GM19467 (cell line): ENCODE measurements around the gene GADD45GIP1.

Source experiments
- ATAC-seq: cut with Tn5 transposase; IDR thresholded peaks from one replicate; pipeline ENCODE4 v1.9.1; 2021; ENCODE audit warnings: mild to moderate bottlenecking, moderate library complexity; ENCODE audit not compliant: unreplicated experiment

The GADD45GIP1 gene

DNA sequence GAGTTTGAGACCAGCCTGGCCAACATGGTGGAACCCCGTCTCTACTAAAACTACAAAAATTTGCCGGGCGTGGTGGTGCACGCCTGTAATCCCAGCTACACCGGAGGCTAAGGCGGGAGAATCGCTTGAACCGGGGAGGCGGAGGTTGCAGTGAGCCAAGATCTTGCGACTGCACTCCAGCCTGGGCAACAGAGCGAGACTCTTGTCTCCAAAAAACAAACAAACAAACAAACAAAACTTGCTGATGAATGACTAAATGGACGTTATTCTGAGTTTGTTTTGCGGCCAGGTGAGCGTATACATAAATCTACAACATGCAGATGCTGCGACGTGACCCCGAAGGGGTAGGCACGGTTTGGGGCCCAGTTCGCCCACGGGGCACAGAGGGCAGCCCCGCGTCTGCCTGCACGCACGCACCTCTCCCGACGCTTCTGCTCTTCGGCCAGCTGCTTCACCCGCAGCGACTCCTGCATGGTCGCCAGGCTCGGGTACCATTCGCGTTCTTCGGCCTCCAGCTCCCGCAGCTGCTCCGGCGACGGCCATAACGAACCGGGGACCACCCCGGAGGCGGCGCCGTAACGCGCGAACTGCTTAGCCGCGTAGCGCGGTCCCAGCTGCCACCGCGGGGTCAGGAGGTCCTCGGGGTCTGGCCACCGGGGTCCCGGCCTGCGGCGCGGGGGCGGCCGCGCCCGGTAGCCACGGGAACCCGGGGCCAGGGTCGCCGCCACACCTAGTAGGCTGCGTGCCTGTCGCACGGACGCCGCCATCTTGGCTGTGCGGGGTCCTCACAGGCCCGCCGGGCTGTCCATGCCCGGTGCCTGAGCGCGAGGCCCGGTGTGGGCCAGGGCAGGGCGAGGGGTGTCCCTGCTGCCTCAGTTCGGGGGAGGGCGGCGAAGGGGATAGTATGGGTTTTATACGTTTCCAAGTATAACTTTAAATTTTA is at the start of gene GADD45GIP1:
GADD45GIP1 (minus strand) TSS at position 778 of the 943 bp plus-strand sequence; CDS start at position 767, 11 bp downstream.
- peak; percentile 68 for ATAC-seq

DNA sequence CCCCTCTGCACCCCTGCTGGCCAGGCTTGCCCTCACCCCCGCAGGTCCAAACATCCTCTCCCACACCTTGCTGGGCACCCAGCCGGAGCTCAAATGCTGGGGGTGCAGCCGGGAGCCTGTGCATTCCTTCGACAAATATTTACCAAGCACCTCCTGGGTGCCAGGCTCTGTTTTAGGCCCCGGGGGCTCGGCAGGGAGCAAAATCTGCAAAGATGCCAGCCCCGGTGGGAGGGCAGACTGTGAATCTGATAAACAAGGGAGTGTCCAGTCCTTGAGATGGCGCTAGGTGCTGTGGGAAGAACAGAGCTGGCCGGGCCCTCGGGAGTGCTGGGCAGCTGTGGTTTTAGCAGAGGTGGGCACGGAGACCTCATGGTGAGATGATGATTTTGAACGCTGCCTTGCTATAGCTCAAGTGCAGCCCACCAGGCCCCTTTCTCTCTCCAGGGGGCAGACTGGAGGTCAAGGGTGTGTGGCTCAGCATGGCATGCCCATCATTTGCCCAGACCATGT is 48.9 kb upstream of the GADD45GIP1 start:
- no peak for ATAC-seq

DNA sequence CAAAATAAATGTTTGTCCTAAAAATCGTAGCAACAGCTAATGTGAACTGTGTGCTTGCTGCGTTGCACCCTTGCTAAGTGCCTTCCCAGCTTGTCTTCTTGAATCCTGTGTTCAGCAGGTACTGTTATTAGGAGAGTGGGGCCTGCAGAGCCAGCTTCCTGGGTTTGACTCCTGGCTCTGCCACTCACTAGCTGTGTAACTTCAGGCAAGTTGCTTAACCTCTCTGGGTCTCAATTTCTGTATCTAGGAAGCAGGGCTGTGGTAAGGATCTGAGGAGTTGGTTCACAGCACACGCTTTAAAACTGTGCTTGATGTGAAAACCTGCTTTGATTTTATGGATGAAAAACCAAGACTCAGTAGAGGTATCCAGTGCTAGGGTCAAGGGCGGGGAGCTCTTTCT is 48.2 kb upstream of the GADD45GIP1 start:
- no peak for ATAC-seq

DNA sequence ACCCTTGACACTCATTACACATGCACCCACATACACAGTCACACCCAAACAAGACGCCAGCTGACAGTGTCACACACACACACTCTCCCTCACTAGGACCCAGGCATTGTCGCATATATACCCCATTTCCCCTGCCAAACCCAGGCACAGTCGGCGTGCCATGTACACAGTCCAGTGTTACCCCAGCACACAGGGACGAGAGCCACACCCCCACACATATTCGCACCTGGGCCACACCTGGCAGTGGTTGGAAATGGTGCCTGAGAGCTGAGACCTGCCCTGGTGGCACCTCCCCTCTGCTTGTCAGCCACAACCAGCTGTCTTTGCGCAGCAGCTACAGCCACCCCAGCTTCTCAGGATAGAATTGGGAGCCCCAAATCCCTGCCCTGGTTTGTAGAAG is 47.2 kb upstream of the GADD45GIP1 start:
- ATAC-seq = no peak

DNA sequence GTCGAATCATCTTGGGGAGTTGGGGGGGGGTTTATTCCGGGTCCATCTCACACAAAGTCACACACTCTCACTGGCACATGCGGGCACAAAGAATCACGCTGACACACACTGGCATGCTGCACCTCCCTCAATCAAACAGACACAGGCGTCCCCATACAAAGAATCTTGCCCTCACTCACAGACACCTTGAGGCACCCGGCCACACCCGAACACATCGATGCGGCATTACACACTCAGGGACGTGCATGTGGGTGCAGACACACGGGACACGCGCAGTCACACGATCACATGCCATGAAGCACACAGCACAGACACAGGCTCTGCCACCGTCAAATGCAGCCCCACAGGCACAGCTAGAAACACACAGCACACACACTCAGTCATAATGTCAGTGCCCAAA is 46.1 kb upstream of the GADD45GIP1 start:
- ATAC-seq = no peak

DNA sequence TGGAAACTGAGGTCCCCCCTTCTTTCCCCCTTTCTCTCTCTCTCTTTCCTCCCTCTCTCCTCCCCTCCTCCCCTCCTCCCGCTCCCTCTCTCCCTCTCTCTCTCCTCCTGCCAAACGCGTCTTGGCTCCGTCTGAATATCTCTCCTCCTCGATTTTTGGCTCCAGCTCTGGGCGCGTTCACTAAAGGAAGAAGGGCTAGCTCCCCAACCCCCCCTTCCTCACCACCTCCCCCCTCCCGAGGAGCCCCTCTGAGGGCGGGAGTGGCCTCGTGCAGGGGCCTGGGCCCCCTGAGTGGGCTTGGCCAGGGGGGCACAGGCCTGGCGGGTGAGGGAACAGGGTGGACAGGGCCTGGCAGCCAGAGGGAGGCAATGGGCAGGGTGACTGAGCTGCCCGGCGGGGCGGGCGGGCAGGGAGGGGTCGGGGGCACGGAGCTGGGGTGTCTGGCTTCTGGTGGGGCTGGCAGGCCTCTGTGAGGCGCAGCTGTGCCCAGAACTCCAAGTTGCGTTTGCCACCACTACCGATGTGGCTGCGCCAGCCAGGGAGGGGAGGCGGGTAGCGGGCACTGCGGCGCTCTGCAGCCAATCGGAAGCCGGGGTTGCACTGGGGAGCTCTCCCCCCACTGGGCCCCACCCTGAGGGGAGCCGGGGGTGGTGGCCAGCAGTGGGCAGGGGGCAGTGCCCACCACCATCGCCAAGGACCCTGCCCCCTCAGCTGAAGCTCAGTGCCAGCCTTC is 45.3 kb upstream of the GADD45GIP1 start:
- ATAC-seq = no peak

DNA sequence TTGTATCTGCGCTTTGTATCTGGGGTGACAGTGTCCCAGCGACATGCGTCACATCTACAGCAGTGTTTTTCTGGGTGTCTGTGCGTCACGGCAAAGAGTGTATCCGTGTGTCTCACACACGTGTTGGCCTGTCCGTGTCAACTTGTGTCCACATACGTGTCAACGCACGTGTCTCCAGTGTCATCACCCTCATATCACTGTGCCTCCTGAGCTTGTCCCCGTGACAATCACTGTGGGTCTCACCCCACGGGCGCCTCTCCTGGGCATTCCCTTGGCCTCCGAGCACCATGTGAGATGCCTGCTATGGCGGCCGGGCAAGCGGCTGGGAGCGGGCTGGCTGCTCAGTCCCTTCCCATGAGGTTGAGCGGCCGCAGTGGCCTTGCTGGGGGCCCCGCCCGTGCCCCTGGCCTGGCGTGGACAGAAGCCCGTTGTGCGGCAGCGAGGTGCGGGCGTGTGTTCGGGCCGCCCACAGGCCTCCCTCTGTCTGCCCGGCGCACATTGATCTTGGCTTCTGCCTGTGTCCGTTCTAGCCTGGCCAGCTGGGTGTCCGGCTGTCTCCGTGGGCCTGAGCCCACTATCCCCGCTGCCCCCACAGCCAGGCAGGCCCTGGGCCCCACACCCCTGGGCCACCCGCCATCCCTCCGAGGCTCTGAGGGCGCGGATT is 44.6 kb upstream of the GADD45GIP1 start:
- ATAC-seq = no peak

DNA sequence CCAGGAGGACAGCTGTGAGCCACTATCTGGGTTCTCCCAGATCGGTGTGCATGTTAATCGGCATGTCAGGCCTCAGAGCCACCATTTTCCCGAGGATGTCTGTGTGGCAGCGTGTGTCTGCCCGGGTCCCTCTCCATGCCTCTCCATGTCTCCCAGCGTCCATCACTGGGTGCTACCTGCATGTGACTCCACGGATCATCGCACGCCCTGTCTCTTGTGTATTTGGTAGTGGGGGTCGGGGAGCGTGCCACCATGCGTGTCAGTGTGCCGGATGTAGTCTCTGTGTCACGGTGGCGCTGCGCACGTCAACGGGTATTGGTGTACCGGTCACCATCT is 44.1 kb upstream of the GADD45GIP1 start:
- ATAC-seq = no peak

DNA sequence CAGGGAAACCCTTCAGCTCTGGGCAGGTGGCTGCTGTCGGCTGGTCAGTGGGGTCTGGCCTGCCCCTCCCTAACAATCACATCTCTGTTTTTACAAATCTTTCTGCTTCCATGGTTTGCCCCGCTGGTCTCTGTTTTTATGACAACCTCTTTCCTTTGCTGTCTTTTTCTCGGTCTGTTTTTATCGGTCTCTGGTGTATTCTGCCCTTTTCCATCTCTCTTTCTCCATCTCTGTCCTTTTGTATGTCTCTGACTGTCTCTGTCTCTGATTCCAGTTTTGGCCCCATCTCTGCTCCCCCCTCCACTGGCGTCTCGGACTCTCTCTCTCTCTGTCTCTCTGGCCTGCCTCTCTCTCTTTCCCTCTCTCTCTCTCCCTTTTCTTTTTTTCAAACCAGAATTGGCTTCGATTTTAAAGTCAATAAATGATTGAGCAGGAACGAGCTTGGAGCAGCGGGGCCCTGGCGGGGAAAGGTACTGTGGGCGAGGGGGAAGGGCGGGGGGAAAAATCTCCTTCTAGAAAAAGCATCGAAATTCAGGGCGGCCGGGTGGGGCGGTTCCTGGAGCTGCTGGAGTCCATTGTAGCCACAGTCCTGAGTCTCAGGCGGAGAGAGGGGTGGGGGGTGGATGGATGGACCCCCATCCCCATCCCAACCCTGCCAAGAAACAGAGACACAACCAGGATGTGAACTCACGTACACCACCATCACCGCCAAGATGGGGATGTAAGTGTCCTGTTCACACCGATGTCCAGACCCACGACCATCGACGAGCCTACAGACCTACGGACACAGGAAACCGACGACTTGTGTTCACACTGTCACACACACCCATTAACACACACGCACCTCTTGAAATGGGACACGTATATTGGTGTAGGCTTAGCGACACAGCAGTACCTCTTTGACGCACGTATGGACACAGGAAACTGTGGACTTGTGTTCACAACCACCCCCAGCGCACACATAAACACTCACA is 41.2 kb upstream of the GADD45GIP1 start:
- no peak for ATAC-seq

DNA sequence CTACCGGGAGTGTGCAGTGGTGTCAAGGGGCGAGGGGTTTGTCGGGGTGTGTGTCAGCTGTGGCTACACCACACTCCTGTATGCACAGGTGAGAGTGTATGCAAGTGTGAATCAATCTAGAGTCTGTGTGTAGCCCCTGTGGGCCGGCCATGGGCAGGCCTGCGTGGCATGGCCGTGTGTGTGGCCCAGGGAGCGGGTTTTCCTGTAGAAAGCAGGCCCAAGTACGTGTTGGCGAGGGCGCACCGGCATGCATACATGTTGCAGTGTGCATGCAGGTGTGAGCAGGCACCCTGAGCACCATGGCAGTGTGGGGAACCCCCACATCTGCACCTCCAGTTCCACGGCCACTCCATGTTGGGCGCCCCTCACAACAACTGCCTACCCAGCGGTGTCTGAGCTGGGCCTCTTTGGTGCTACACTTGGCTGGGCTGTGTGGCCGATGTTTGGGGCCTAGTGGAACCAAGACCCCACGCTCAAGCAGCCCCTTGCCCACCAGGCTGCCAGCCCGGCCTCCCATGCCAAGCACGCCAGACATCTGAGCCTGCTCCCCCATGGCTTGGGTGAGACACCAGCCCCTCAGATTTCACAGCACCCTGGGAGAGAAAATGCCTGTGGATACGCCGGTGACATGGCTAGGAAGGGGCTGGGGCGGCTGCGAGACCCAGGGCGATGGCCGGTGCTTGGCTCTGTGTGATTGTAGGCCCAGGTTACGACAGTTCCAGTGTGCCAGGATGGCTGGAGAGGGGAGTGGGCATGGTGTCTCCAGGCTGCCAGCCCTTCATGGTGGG is 40.4 kb upstream of the GADD45GIP1 start:
- no peak for ATAC-seq

DNA sequence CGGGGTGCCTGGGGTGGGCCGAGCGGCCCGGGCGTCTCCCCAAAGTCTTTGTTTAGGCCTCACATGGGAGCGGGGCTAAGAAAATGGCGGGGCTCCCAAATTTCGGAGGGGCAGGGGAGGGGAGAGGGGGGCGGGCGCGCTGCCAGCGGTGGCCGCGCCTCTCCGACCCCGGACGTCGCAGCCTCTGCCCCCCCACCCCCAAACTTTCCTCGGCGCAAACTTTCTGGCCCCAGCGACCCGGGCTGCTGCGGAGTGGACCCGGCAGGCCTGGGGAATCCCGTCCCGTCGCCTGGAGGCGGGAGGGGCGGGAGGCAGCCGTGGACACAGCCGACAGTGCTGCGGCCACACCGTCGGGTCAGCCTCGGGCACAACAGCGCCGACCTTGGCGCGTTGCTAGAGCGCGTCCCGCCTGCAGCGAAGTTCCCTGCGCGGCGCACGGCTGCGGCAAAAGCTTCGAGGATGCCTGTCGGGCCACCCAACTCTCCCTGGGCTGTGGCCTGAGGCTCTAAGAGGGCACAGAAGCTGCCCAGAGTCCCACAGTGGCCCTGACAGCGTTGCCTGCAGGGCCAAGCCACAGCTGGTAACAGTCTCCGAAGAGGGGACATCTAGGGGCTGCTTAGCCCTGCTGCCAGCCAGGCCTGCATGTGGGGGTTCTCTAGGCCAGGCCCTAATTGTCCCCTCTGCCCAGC is 39.5 kb upstream of the GADD45GIP1 start:
- ATAC-seq = no peak

DNA sequence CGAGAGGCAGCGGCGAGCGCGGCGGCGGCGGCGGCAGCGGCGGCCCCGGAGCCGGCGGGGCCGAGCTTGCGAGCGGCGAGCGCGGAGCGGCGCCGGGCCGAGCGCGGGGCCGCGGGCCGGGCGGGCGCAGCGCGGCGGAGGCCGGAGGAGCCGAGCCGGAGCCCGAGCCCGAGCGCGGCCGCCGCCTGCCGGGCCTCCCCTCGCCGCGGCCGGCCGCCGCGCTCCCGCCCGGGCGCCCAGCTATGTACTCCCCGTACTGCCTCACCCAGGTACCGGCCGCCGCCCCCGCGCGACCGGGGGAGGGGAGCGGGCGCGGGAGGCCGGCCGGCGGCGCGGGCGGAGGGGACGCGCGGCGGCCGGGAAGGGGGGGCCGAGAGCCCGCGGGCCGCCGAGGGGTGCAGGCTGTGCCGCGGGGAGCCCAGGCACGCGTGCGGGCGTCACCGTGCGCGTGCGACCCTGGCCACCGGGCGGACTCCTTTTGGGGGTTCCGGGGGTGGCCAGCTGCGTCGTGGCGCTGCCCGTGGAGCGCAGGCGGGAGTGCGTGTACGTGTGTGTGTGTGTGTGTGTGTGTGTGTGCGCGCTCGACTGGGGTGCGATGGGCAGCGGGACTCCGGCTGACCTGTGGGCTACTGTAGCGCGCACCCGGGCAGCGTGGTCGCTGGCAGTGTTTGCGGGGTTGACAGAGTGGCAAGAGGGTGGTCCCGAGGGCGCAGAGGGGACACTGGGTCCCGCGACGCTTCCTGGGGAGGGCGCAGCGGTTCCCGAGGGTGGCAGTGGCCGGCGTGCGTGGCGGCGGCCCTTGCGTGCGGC is 38.8 kb upstream of the GADD45GIP1 start:
- no peak for ATAC-seq

DNA sequence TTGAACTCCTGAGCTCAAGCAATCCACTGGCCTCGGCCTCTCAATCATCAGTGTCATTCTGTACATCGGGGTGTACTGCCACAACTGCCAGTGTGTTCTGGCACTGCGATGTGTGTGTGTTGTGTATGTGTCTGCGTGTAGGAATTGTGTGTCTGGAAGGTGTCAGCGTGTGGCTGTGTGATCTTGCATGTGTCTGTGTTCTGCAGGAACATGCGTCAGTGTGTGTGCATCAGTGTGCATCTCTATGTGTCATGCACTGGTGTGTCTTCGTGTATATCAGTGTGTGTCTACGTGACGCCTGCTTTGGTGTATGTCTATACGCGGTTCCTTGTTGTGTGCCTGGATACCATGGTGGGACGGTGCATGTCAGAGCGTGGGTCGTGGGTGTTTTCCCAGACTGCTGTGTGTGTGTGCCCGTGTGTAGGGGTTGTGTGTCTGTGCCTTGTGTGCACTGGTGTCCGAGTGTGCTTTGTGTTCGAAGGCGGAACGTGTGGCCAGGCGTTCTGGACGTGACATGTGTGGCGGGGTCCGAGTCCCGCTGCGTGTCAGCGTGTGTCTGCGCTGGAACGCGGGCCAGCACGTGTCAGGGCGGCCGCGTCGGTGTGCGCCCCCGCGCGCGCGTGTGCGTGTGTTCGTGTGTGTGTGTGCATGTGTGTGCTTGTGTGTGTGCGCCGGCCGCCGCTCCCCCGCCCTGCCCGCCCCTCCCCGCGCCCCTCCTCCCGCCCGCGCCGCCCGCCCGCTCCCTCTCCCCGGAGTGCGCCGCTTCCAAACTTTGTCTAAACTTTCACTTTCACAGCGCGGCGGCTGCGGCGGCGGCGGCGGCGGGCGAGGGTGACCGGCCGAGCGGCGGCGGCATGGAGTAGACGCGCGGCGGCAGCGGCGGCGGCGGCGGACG is 37.9 kb upstream of the GADD45GIP1 start, which contains the start of gene NFIX:
NFIX (plus strand) TSS at position 775 of the 895 bp plus-strand sequence. CDS start 363 bp downstream, outside the sequence.
- ATAC-seq = no peak

DNA sequence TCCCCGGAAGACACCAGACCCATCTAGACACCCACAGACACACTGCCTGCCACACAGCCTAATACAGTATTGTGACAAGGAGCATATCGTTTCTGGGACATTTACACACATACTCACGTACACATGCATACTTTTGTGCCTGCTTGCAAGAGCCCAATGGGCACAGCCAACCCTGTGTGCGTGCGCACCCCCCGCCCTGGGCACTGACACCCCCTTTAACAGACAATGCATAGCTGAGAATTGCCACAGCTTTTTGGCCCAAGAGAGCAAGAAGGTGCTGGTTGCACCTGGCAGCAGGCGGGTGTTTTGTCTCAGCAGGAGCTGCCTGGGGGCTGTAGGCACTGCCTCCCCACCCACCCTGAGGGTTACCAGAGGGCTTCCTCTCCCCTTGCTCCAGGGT is 36.5 kb upstream of the GADD45GIP1 start:
- no peak for ATAC-seq

DNA sequence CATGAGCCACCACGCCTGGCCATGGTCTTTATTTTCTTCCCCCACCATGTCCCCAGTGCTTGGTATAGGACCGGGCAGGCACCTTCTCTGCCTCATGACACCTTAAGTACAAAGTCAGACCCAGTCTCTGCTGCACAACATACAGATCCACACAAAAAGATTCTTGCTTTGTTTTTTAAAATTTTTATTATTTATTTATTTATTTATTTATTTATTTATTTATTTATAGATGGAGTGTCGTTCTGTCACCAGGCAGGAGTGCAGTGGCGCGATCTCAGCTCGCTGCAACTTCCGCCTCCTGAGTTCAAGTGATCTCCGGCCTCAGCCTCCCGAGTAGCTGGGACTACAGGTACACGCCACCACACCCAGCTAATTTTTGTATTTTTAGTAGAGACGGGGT is 35.7 kb upstream of the GADD45GIP1 start:
- ATAC-seq = no peak

DNA sequence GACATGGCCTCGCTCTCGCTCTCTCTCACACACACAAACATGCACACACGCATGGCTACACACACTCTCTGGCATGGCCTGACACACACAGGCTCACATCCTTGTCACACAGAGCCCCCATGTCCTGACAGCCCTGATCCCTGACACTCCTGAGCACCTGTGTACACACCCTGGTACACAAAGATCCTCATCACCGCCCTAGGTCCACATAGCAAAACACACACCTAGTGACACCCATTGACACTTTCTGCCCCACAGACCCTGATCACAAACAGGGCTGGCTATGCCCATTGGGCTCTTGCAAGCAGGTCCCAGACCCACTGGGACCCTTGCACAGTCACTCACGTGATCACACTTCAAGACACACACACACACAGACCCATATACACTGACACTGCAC is 34.3 kb upstream of the GADD45GIP1 start:
- ATAC-seq = no peak

DNA sequence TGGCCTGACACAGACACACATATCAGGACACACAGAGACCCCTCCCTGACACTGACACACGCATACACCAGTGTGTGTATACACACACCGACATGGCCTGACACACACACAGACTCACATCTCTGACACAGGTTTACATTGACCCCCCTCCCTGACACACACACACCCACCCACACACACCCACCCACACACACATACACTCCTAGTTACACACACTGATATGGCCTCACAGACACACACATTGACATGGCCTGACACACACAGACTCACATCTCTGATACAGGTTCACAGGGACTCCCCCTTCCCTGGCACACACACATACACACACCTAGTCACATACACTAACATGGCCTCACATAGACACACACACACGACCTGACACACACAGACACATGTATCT is 33.8 kb upstream of the GADD45GIP1 start:
- no peak for ATAC-seq
